Loucy (cell line): Measurements from ENCODE around the gene CTLA4.

ENCODE experiments used
- EZH2phosphoT487 ChIP-seq: fragments of 200-600 bp; IDR thresholded peaks from 2 replicates; pipeline ENCODE4 v1.6.1; 2018; ENCODE audit warnings: antibody characterized with exemption, mild to moderate bottlenecking, moderate library complexity, borderline replicate concordance
- TF ChIP-seq, protein P1 (sequence below): fragments of 200-600 bp; sonication (generic); conservative IDR thresholded peaks from 2 replicates; pipeline ENCODE4 v1.5.1; 2014; ENCODE audit warnings: mild to moderate bottlenecking, antibody characterized with exemption, low read length

DNA sequence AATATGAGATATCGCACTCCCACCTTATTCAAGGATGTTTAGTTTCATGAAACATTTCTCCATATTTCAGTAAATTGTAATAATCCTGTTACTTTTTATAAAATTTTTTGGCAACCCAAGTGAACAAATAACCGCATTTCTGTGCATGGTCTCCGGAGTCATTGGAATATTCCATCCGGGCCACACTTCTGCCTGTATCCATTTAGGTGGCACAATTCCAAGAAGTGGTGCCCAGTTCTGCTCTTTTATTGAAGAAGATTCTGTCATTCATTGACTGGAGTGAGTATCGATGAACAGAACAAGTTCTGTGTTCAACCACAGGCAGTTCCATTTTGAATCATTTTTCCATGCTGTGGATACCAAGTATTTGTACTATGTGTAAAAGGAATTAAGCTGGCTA is 42.4 kb downstream of the CTLA4 start:
- TF ChIP-seq, protein P1, sequence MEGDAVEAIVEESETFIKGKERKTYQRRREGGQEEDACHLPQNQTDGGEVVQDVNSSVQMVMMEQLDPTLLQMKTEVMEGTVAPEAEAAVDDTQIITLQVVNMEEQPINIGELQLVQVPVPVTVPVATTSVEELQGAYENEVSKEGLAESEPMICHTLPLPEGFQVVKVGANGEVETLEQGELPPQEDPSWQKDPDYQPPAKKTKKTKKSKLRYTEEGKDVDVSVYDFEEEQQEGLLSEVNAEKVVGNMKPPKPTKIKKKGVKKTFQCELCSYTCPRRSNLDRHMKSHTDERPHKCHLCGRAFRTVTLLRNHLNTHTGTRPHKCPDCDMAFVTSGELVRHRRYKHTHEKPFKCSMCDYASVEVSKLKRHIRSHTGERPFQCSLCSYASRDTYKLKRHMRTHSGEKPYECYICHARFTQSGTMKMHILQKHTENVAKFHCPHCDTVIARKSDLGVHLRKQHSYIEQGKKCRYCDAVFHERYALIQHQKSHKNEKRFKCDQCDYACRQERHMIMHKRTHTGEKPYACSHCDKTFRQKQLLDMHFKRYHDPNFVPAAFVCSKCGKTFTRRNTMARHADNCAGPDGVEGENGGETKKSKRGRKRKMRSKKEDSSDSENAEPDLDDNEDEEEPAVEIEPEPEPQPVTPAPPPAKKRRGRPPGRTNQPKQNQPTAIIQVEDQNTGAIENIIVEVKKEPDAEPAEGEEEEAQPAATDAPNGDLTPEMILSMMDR = 0 out of 2 replicates have a peak, but pooled peaks have one; percentile 6
- no peak for TF ChIP-seq EZH2phosphoT487
